ENCODE results near the gene RAB31.

The RAB31 gene

DNA sequence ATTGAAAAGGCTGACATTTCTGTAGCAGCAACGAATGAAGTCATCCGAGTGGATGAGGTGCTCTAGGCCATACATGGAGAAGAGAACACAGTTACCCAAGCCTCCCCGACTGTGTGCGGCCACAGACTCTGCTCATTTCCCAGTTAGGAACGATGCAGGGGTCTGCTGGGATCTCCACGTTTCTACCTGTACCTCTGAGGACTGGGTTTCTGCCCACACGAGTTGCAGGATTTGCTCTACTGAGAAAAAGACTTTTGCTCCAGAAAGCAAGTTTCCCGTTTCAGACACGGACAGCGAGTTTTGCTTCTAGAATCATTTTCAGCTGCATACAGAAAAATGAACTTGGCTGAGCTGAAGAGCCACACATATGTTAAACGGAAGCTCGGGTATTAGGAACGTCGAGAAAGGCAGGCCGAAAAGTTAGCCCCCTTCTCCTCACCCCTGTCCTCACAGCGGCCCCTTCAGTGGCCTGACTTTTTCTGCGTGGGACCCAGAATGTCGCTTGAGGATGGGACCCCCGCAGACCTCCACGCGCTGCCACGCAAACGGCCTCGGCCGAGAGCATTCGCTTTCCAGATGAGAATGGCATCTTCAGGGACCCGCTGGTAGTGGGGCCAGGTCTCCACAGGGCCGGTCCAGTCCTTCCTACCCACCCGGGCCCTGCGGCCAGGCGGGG lies 582 bp upstream of the RAB31 start:
- Histone ChIP-seq H3K9me3 (ENCODE audit: insufficient read depth, low read depth, low read length) (no peaks in the 10 kb centered on the region), H3K4me1 (ENCODE audit: insufficient read depth, low read length) (peaks cover 15% of the 10 kb centered on the region), H3K27me3 (ENCODE audit: insufficient read depth, low read length) (peaks cover 56% of the 10 kb centered on the region), H3K9ac (ENCODE audit: low read depth, low read length) (peak overlapping the region; percentile 34; the same call in 1 of the 2 replicates), H3K27ac (ENCODE audit: low read length) (no peak overlapping the region), H3K4me3 (ENCODE audit: low read length) (peak overlapping the region; percentile 83; the same call in 1 of the 2 replicates), H3K36me3 (ENCODE audit: insufficient read depth, low read depth, low read length) (no peaks in the 10 kb centered on the region)

DNA sequence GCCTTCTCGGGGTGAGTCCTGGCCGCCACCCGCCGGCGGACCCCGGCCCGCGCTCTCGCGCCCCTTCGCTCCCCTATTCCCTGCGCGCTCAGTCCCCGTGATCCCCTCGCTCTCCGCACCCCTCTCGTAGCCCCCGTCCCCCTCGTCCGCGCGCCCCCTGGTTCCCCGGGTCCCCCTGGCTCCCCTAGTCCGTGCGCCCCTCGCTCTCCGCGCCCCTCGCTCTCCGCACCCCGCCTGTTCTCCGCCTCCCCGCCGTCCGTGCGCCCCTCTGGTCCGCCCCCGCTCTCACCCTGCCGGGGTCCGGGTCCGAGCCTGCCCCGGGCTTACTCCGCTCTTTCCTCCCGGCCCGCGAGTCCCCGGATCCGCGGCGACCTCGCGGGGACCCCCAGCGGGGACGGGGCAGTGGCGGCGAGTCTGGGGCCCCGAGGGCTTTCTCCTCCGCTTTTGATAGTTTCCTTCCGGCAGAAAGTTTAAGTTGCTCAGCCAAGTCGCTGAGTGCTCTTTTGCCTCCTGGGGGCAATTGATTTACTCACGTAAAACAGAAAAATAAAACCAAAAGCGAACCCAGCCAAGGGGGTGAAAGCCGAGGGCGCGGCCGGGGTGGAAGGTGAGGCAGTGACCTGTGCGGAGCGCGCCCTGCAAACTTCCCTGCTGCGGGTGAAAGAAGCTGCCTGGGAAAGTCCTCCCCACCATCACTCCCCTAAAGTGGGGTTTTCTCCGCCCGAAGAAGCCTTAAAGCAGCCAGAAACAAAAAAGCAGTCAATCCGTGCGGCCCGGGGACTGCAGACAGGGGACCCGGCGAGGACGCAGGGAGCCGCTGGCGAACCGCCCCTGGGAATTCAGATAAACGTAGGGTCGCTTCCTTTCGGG lies 568 bp downstream of the RAB31 start:
- Histone ChIP-seq H3K27ac (ENCODE audit: low read length) (no peak overlapping the region), H3K4me3 (ENCODE audit: low read length) (peak overlapping the region; percentile 83), H3K27me3 (ENCODE audit: insufficient read depth, low read length) (peaks cover 56% of the 10 kb centered on the region), H3K4me1 (ENCODE audit: insufficient read depth, low read length) (peaks cover 15% of the 10 kb centered on the region), H3K36me3 (ENCODE audit: insufficient read depth, low read depth, low read length) (no peaks in the 10 kb centered on the region), H3K9me3 (ENCODE audit: insufficient read depth, low read depth, low read length) (no peaks in the 10 kb centered on the region), H3K9ac (ENCODE audit: low read depth, low read length) (peak overlapping the region; percentile 64; the same call in 1 of the 2 replicates)

DNA sequence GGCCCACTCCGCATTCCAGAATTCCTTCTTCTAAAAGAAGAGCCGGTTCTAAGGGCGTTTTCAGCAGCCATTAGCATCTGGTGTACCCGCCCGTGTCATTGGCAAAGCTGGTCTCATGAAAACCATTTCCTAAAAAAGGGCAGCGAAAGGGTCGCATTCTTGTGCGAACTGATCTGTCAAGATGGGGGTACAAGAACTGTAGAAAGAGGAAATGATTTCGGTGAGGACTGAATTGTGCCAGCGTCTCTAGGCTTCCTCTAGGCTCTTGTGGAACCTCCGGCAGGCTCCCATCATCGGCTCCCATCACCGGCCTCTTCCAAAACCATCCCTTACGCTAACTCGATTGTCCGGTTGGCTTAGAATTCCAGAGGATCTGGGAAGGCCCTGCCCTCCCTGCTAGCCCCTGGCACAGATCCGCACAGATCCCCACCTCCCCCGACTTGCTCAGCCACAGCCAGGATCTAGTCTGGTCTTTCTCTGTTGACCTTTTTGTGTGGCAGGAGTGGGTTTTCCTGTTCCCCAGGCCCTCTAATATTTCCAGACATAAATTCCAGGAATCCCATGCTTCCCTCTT lies 1.3 kb downstream of the RAB31 start:
- Histone ChIP-seq H3K9ac (ENCODE audit: low read depth, low read length) (peak overlapping the region; percentile 64; the same call in 1 of the 2 replicates), H3K36me3 (ENCODE audit: insufficient read depth, low read depth, low read length) (no peaks in the 10 kb centered on the region), H3K9me3 (ENCODE audit: insufficient read depth, low read depth, low read length) (no peaks in the 10 kb centered on the region), H3K27me3 (ENCODE audit: insufficient read depth, low read length) (peaks cover 56% of the 10 kb centered on the region), H3K27ac (ENCODE audit: low read length) (no peak overlapping the region), H3K4me3 (ENCODE audit: low read length) (peak overlapping the region; percentile 83), H3K4me1 (ENCODE audit: insufficient read depth, low read length) (peaks cover 15% of the 10 kb centered on the region)

DNA sequence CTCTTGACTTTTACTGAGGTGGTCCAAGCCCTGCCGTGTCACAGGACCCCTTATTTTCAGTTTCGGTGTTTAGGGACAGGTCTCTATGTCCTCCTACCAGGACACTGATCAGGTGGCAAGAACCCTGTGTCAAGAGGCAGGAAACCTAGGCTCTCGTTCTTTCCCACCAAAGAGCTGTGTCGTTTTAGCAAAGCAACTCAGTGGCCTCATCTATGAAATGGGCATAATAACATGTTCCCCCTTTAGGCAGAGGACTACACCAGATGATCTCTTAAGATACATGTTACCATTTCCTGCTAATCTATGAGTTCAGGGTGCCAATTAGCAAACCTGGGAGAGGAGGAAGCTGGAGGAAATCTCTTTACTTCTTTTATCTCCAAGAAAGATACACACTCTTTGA lies 1.9 kb downstream of the RAB31 start:
- peaks cover 56% of the 10 kb centered on the region for H3K27me3 ChIP-seq (ENCODE audit: insufficient read depth, low read length)
- no peak overlapping the region for H3K27ac ChIP-seq (ENCODE audit: low read length)
- no peak overlapping the region for H3K9ac ChIP-seq (ENCODE audit: low read depth, low read length)
- no peaks in the 10 kb centered on the region for H3K36me3 ChIP-seq (ENCODE audit: insufficient read depth, low read depth, low read length)
- H3K9me3 ChIP-seq (ENCODE audit: insufficient read depth, low read depth, low read length) = no peaks in the 10 kb centered on the region
- no peak overlapping the region for H3K4me3 ChIP-seq (ENCODE audit: low read length)
- peaks cover 15% of the 10 kb centered on the region for H3K4me1 ChIP-seq (ENCODE audit: insufficient read depth, low read length)

DNA sequence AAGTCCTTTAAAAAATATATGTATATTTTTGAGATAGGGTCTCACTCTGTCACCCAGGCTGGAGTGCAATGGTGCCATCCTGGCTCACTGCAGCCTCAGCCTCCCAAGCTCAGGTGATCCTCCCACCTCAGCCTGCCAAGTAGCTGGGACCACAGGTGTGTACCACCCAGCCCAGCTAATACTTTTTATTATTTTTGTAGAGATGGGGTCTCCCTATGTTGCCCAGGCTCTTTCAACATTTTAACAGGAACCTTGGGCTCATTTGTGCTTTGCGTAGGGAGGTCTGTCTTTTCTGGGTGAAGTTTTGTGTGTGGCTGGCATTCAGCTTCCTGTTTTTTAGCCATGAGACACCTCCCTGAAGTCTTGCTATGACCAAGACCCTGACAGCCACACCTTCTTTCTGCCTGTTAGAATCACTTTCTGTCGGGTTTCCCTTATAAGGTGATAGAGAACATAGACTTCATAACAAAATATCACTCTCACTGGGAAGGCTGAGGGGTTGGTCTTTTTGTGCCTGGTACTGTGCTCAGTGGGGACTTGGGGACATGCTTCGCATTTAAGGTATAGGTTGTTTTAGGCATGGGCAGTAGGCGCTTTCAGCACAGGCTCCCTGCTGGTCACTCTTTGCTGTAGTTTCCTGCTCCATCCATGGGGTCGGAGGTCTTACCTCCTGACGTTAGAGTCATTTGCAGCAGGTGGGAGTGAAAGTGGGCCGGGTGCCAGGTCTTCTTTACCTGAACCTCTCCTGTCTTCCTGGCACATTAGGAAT lies 3.4 kb downstream of the RAB31 start:
- no peaks in the 10 kb centered on the region for H3K9me3 ChIP-seq (ENCODE audit: insufficient read depth, low read depth, low read length)
- peaks cover 42% of the 10 kb centered on the region for H3K27me3 ChIP-seq (ENCODE audit: insufficient read depth, low read length)
- H3K4me1 ChIP-seq (ENCODE audit: insufficient read depth, low read length) = peaks cover 11% of the 10 kb centered on the region
- H3K27ac ChIP-seq (ENCODE audit: low read length) = no peak overlapping the region
- no peaks in the 10 kb centered on the region for H3K36me3 ChIP-seq (ENCODE audit: insufficient read depth, low read depth, low read length)
- no peak overlapping the region for H3K4me3 ChIP-seq (ENCODE audit: low read length)
- no peak overlapping the region for H3K9ac ChIP-seq (ENCODE audit: low read depth, low read length)

DNA sequence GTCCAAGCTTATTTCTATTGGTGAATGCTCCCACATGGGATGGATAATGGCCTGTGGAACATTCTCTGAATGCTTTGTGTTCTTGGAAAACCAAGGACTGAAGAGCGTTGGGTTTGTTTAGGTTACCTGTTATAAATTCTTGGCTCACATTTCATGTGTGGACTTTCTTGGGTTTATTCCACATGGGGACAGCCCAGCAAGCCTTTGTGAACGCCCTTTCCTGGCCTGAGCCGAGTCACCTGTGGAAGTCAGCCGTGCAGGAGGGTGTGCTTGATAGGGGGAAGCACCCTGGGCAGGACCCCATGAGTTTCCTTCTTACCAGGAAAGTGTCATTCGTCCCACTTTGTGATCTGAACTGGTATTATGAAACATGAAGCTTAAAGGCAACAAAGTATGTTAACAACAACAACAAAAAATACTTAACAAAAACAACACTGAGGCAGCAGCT lies 4.1 kb downstream of the RAB31 start:
- no peak overlapping the region for H3K9ac ChIP-seq (ENCODE audit: low read depth, low read length)
- peaks cover 5% of the 10 kb centered on the region for H3K4me1 ChIP-seq (ENCODE audit: insufficient read depth, low read length)
- peaks cover 36% of the 10 kb centered on the region for H3K27me3 ChIP-seq (ENCODE audit: insufficient read depth, low read length)
- no peaks in the 10 kb centered on the region for H3K9me3 ChIP-seq (ENCODE audit: insufficient read depth, low read depth, low read length)
- no peak overlapping the region for H3K27ac ChIP-seq (ENCODE audit: low read length)
- H3K36me3 ChIP-seq (ENCODE audit: insufficient read depth, low read depth, low read length) = no peaks in the 10 kb centered on the region
- no peak overlapping the region for H3K4me3 ChIP-seq (ENCODE audit: low read length)

DNA sequence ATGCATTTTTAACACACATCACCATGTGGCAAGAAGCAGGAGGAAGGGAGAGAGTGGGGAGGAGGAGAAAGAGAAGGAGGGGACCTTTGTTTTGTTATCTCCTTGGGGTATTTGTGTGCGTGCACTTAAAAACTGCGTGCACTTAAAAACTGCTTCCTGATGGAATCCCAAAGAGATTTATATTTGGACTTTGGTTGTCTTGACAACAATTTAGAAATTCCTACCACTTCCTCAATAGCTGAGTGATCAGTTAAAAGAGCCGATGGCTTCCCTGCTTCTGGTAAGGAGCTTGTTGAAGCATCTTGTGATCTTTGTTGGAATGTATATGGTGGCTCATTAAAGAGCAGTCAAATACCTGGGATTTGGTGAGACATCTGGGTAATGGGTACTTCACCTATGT lies 4.5 kb downstream of the RAB31 start:
- peaks cover 31% of the 10 kb centered on the region for H3K27me3 ChIP-seq (ENCODE audit: insufficient read depth, low read length)
- H3K9ac ChIP-seq (ENCODE audit: low read depth, low read length) = no peak overlapping the region
- H3K9me3 ChIP-seq (ENCODE audit: insufficient read depth, low read depth, low read length) = no peaks in the 10 kb centered on the region
- H3K27ac ChIP-seq (ENCODE audit: low read length) = no peak overlapping the region
- no peaks in the 10 kb centered on the region for H3K36me3 ChIP-seq (ENCODE audit: insufficient read depth, low read depth, low read length)
- H3K4me1 ChIP-seq (ENCODE audit: insufficient read depth, low read length) = peaks cover under 1% of the 10 kb centered on the region; the same call in 1 of the 2 replicates
- no peak overlapping the region for H3K4me3 ChIP-seq (ENCODE audit: low read length)

DNA sequence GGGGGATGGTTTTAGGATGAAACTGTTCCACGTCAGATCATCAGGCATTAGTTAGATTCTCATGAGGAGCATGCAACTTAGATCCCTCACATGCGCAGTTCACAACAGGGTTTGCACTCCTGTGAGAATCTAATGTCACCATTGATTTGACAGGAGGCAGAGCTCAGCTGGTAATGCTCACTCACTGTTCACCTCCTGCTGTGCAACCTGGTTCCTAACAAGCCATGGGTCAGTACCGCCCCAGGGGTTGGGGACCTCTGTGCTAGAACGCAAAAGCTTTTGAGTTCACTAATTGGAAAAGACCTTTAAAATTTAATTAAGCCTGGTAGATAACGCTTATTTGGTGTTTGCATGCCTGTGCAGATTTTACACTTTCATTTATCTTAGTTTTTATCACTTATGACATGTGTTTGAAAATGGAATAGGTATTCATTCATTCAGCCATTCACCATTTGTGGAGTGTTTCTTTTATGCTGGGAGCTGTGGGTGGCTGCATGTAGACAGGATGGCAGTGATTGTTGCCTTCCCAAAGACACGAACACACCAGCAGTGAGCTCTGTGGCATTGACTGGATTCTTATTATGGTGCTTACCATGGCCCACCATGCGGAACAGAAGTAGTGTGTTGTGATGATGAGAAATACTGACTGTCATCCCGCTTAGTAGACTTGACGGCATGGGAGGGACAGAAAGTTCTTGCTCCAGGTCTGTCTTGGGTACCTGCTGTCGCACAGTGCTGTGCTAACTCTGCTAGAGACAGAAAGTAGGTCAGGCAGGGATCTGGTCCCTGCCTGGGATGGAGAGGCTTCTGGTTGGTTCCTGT lies 6.4 kb downstream of the RAB31 start:
- H3K9ac ChIP-seq (ENCODE audit: low read depth, low read length) = no peak overlapping the region
- H3K9me3 ChIP-seq (ENCODE audit: insufficient read depth, low read depth, low read length) = no peaks in the 10 kb centered on the region
- H3K36me3 ChIP-seq (ENCODE audit: insufficient read depth, low read depth, low read length) = no peaks in the 10 kb centered on the region
- H3K27ac ChIP-seq (ENCODE audit: low read length) = no peak overlapping the region
- H3K4me3 ChIP-seq (ENCODE audit: low read length) = no peak overlapping the region
- H3K27me3 ChIP-seq (ENCODE audit: insufficient read depth, low read length) = peaks cover 15% of the 10 kb centered on the region
- no peaks in the 10 kb centered on the region for H3K4me1 ChIP-seq (ENCODE audit: insufficient read depth, low read length)

DNA sequence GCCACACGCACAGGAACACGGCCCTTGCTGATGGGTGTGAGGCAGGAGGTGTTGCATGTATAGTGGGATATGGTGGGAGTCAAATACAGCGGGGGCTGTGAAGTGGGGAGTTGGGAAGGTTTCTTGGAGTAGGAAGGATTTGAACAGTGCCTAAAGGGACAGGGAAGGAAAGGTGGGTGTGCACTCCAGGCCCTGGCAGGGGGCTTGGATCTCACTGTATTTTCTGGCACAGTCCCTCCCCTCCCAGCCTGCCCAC lies 6.9 kb downstream of the RAB31 start:
- Histone ChIP-seq H3K27ac (ENCODE audit: low read length) (no peak overlapping the region), H3K36me3 (ENCODE audit: insufficient read depth, low read depth, low read length) (no peaks in the 10 kb centered on the region), H3K4me3 (ENCODE audit: low read length) (no peak overlapping the region), H3K9ac (ENCODE audit: low read depth, low read length) (no peak overlapping the region), H3K4me1 (ENCODE audit: insufficient read depth, low read length) (0 out of 2 replicates have a peak, but pooled peaks cover 2% of the 10 kb centered on the region), H3K9me3 (ENCODE audit: insufficient read depth, low read depth, low read length) (no peaks in the 10 kb centered on the region), H3K27me3 (ENCODE audit: insufficient read depth, low read length) (peaks cover 9% of the 10 kb centered on the region)

DNA sequence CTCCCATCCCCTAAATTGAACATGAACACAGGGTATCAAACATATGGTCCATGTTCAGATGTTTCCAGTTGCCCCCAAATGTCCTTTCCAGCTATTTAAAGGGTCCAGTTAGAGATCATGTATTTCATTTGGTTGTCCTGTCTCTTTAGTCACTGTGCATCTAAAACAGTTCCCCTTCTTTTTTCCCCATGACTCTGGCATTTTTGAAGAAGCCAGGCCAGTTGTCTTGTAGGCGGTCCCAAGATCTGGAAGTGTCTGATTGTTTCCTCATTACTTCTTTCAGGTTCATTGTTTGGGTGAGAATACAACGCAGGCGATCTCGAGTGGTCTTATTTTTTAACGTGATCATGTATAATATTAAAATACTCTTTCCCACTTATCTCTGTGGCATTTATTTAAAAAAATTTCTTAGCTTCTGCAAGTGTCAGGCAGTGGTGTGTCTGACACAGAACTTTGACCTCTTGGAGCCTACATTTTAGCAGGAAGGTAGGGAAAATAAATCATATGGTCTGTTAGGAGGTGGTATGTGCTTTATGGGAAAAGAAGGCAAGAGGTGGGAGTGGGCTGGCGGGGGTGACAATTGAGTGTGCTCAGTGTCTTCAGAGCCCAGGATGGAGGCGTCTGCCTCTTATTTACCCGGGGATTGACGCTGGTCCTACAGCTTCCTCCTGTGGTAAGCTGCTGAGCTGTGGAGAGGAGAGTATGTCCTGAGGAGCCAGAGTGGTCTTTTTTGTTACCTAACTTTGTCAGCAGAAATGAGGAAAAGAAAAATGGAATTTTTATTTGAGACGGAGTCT lies 8.1 kb downstream of the RAB31 start:
- H3K9me3 ChIP-seq (ENCODE audit: insufficient read depth, low read depth, low read length) = no peaks in the 10 kb centered on the region
- H3K9ac ChIP-seq (ENCODE audit: low read depth, low read length) = no peak overlapping the region
- no peak overlapping the region for H3K4me3 ChIP-seq (ENCODE audit: low read length)
- no peaks in the 10 kb centered on the region for H3K27me3 ChIP-seq (ENCODE audit: insufficient read depth, low read length)
- H3K36me3 ChIP-seq (ENCODE audit: insufficient read depth, low read depth, low read length) = no peaks in the 10 kb centered on the region
- 0 out of 2 replicates have a peak, but pooled peaks cover 2% of the 10 kb centered on the region for H3K4me1 ChIP-seq (ENCODE audit: insufficient read depth, low read length)
- H3K27ac ChIP-seq (ENCODE audit: low read length) = no peak overlapping the region
